CD4-positive, alpha-beta T cell treated with Interleukin-15 for 1 hour (primary cell): ENCODE results near the gene SOAT1.
"Not testable (repeated sequence)": the region's sequence is repeated elsewhere in the genome, so short reads cannot be mapped to it uniquely, and the experiment has no call there.

Source experiments
- DNase-seq: peaks from one replicate; pipeline ENCODE4 v3.0.0-alpha.2; 2020

SOAT1 gene

DNA sequence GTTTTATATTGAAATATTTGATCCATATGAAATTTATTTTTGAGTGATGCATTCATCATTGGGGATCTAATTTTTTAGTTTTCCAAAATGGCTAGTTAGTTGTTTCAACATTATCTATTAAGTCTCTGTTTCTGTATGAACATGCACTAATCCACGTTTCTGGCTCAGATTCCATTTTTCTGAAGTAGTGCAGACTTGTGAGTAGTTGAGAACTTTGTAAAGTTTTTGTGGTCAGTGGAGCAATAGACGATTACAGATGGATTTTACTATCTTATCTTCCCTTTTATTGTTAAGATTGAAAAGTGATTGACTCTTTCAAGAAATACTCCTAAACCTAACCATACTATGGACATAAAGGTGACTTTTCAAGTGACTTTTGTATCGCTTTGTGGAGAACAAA, 16.7 kb downstream of the SOAT1 start:
- no peak for DNase-seq

DNA sequence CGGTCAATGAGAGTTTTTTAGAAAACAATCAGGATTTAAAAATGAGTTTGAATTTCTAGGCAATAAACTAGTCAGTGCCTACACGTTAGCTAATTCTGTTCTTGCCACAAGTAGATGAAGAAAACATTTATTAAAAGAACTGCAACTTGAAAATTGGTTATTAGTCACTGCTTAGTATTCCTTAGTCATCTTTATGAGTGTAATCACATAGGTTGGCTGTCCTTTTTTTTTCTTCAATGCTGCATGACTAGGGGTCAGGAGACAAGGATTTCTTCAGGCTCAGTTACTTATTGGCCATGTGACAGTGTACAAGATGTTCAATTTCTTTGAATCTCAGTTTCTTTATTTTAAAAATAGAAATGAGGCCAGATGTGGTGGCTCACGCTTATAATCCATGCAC, 17.1 kb downstream of the SOAT1 start:
- DNase-seq: no peak

DNA sequence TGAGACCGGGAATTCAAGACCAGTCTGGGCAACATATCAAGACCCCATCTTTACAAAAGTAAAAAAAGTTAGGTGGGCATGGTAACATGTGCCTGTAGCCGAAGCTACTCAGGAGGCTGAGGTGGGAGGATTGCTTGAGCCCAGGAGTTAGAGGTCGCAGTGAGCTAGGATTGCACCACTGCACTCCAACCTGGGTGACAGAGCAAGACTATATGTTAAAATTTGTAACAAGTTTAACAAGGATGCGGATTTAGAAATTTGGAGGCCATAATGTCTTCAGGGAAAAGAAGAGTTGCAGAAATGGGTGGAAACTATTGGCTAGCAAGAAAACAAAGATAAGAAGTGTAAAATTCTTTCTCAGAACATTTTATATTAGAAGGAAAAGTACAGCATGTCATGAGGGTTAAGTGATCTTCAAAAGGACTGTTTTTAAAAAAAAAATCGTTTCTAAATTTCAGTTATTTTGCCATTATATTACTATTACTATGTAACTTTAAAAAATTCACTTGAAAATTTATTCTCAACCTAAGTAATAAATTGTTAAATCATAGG, 17.6 kb downstream of the SOAT1 start:
- no peak for DNase-seq

GRCh38 chr1:179313004-179313403, 19.4 kb downstream of the SOAT1 start:
- no peak for DNase-seq

GRCh38 chr1:179314928-179315327, 21.3 kb downstream of the SOAT1 start:
- DNase-seq: no peak

GRCh38 chr1:179318491-179318890, 24.9 kb downstream of the SOAT1 start:
- no peak for DNase-seq

DNA sequence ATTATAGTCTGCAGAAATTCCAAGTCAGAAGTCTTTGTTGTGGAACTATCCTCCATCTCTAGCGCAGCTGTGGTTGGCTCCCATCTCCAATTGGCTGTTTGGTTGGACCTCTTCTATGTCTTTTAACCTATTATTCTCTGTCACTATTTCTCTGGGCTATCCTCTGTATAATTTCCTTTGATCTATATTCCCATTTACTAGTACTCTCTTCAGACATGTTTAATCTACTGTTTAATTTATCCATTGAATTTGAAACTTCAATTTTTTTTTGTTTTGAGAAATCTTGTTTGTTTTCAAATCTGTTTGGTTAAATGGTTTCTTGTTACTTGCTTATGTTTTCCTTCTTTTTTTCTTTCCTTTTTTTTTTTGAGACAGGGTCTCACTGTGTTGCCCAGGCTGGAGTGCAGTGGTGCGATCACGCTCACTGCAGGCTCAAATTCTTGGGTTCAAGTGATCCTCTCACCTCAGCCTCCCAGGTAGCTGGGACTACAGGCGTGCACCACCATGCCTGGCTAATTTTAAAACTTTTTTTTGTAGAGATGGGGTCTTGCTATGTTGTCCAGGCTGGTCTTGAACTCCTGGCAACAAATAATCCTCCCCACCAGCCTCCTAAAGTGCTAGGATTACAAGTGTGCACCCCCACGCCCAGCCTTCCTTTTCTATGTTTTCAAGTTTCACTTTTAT, 28.1 kb downstream of the SOAT1 start:
- no peak for DNase-seq

- DNase-seq: no peak
Observed at GRCh38 chr1:179322557-179322956, 29.0 kb downstream of the SOAT1 start.

GRCh38 chr1:179323436-179323835, 29.8 kb downstream of the SOAT1 start:
- no peak for DNase-seq

DNA sequence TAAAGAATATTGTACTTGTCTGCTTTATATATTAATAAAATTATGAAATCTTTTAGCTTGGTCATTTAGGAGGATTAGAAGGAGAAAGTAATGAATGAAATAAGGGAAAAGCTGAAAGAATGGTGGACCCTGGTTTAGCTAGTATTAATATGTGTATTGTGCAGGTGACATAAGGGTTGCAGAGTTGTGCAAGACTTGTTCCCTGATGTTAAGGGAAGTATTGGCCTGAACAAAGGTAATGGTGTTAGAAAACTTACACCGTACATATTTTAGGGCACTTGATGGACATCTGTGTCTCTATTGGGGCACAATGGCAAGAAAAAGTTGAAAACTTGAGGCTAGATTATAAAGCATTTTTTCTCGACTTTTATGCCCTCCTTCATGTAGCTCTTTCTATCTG, 32.2 kb downstream of the SOAT1 start:
- DNase-seq: no peak

DNA sequence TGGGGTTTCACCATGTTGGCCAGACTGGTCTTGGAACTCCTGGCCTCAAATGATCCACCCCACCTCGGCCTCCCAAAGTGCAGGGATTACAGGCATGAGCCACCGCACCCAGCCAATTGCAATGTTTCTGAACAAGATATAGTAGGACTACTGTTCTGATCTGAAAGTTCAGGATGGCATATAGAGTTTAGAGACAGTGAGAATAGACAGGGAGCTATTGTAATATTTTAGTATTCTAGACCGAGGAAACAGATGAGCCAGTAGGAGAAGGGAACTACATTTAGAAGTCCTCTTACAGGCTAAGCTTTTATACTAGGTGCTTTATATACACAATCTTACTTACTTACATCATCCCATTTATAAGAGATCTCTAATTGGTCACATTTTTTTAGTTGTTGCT, 33.1 kb downstream of the SOAT1 start:
- no peak for DNase-seq

DNA sequence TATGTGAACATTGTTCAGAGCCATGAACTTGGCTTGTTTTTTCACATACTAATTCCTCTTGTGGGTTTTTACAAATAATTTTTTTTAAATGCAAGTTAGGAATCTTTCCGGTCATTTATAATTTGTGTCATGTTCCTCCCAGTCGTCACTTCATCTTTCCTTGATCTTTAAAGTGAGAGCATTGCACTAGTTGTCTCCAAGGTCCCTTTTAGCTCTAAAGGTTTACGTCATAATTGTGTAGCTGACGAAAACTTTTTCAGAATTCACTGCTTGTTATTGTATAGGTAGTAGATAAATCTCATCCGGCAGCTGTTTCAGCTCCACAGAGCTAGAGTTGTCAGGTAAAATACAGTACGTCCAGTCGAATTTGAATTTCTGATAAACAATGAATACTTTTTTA, 33.6 kb downstream of the SOAT1 start:
- no peak for DNase-seq

DNA sequence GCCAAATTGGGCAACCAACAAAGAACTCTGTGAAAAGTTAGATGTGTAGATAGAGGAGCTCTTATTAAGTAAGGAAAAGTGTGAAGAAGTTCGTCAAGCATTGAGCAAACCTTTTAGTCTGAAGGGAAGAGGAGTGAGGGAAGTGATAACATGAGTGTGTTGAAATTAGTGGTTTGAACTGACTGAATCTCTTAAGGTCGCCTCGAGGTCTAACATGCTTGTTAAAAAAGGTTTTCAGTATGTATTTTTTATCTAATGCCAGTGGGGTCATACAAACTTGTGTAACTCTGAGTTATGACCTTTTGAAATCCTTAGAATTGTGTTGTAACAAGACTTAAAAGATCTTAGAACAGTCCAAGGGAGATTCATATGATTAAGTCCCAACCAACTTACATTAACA, 34.1 kb downstream of the SOAT1 start:
- no peak for DNase-seq

DNA sequence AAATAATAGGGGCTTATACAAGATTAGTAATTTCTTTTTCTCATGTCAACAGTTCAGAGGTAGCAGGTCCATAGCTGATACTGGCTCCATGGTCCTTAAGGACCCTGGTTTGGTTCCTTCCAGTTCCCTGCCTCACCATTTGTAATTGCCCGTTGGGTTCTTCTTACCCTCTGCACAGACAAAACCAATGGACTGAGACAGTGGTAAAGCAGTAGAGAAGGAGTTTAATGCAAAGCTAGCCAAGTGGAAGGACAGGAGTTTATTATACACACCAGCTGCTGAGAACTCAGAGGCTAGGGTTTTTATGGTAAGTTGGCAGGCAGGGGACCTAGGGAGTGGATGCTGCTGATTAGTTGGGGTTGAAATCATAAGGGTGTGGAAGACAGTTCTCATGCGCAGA, 36.3 kb downstream of the SOAT1 start:
- DNase-seq: no peak

DNA sequence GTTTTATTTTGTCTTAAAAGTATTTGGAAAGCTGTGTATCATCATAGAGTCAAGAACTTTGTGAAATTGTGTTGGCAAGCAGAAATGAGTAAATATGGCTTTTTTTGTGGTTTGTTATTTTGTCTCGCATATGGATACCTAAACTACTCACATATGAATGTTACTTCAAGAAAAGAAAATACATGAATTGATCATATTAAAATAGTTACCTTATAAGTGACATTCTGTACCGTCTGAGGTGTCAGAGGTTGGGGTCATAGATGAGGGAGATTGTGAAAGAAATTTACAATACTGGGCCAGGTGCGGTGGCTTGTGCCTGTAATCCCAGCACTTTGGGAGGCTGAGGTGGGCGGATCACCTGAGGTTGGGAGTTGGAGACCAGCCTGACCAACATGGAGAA, 40.8 kb downstream of the SOAT1 start:
- no peak for DNase-seq

DNA sequence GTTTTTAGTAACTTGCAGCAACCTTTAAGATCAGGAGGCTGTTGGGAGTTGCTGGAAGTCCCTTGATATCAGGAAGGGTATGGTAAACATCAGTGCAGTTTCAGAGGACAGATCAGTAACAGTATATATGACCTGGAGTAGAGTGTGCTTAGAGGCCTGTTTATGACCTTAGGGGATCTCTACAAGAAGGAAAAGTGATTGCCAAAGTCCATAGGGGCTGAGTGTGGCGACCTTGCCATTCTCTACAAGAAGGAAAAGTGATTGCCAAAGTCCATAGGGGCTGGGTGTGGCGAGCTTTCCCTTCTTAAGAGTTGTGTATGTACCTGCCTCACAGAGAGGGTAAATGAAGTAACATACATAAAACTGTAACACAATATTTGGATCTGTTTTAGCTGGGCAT, 43.7 kb downstream of the SOAT1 start:
- no peak for DNase-seq

- DNase-seq: no peak
Observed at GRCh38 chr1:179337942-179338560, 44.5 kb downstream of the SOAT1 start.

DNA sequence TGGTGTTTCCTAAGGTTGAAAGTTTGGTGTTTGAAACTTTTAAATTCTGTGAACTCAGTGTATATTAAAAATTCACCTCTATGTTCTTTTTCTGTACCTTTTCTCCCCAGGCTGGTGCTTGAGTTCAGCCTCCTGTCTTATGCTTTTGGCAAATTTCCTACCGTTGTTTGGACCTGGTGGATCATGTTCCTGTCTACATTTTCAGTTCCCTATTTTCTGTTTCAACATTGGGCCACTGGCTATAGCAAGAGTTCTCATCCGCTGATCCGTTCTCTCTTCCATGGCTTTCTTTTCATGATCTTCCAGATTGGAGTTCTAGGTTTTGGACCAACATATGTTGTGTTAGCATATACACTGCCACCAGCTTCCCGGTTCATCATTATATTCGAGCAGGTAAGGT, 47.3 kb downstream of the SOAT1 start:
- no peak for DNase-seq

DNA sequence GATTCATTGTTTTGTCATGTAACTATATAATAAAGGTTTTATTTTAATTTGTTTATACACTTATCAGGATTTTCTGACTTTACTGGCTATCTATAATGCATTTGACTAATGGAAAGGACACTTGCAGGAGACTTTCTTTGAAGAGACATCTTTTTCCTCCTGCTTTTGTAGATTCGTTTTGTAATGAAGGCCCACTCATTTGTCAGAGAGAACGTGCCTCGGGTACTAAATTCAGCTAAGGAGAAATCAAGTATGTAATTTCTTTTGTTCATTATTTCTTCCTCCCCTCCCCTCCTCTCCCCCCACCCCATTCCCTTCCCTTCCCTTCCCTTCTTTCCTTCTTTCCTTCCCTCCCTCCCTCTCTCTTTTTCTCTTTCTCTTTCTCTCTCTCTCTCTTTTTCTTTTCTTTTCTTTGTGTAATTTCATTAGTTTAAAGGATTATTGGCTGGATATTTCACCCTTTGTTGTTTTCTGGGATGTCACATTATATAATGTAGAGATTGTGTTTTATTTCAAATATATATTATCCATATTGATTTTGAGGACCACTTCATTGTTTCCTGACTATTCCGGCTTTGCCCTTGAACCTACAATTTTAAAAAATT, 48.4 kb downstream of the SOAT1 start:
- no peak for DNase-seq

DNA sequence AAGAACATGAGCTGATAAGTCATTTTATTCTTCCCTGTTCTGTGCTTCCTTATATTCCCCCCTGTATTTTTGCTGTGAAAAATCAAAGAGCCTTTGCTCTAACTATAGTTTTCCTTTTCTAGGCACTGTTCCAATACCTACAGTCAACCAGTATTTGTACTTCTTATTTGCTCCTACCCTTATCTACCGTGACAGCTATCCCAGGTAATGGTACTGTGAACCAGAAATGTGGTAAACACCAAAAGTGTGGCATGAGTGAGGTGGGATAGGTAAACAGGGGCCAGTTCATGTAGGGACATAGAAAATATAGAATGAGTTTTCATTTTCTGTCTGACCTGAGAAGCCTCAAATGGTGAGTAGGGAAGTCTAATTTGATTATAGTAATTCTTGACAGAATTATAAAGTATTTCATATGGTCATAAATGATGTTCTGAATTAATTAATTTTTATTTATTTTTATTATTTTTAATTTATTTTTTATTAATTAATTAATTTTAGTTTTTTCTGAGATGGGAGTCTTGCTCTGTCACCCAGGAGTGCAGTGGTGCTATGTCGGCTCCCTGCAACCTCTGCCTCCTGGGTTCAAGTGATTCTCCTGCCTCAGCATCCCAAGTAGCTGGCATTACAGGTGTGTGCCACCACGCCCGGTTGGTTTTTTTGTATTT, 49.3 kb downstream of the SOAT1 start:
- DNase-seq: no peak

DNA sequence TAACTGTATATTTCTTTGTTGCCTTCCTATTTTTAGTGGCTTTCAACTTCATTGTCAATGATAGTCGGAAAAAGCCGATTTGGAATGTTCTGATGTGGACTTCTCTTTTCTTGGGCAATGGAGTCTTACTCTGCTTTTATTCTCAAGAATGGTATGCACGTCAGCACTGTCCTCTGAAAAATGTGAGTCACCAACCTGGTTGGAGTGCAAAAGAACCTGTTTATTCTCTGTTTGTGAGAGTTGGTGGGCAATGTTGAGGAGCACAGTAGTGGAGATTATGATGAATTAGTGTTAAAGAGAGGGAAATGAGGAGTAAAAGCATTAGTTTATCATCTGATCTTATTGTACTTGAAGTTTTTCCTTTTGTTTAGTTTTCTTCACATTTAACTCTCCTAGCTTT, 57.7 kb downstream of the SOAT1 start:
- no peak for DNase-seq

GRCh38 chr1:179352236-179352635, 58.6 kb downstream of the SOAT1 start:
- DNase-seq: no peak

DNA sequence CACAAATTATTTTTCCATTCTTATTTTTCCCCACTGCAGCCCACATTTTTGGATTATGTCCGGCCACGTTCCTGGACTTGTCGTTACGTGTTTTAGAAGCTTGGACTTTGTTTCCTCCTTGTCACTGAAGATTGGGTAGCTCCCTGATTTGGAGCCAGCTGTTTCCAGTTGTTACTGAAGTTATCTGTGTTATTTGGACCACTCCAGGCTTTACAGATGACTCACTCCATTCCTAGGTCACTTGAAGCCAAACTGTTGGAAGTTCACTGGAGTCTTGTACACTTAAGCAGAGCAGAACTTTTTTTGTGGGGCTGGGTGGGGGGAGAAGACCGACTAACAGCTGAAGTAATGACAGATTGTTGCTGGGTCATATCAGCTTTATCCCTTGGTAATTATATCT, 59.9 kb downstream of the SOAT1 start:
- no peak for DNase-seq

GRCh38 chr1:179361631-179362030, 68.0 kb downstream of the SOAT1 start:
- DNase-seq: not testable (repeated sequence)
